ENCODE results near the gene SYTL1. TPM values are rescaled to one million over a fixed set of nuclear protein-coding genes. Genes with fewer than 3 reads are reported as not detected.
A peak's percentile ranks its signal among the peaks of the same experiment; 100 is the strongest.

Gene SYTL1
- total and polyA plus RNA-seq, 7 donors = 0.13 to 1.3 (median 0.41) TPM

DNA sequence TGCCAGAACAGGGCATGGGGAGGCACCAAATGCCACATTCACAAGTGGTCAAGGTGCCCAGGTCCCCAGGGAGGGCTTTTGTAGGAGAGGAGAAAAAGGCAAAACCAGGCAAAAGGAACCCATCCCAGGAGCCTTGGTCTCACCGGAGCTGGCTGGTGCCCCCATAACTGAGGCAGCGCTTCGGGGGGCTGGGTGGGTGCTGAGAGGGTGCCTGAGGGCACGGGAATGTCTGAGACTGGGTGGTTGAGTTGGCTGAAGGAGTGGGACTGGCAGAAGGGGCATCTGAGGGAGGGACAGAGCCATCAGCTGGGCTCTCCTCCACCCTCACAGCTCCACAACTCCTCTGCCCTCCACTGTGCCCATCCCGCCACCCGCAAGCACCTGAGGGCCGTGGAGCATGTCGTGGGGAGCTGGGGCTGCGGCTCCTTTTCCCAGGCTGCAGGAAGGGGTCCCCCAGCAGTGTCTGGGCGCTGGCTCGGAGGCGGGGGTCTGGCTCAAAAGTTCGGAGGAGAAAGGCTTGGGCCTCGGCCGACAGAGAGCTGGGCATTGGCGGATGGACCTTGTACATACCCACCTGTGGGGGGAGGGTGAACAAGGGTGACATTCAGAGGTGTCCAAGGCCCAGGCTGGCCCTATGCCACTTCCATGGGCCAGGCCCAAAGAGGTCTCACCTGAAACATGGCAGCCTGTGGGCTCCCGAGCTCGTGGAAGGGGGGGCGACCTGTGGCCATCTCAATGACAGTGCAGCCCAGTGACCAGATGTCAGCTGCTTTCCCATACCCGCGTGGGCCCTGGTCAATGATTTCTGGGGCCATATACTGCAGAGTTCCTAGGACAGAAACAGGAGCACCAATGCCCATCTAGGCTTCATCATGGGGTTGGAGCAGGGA, 16.5 kb downstream of the SYTL1 start:
- no peak overlapping the region for H3K27ac ChIP-seq
- intact Hi-C loops (cut with DNase I) = loop anchor here in 1 of 2 donors (2.0 to 5.0 kb wide), 2 partner anchors 36 to 57 kb away; partner anchors contain the start of gene TMEM222
- no peak overlapping the region for H3K4me3 ChIP-seq
- peaks cover 0 to 75% of the 10 kb centered on the region in 2 donors for H3K36me3 ChIP-seq (ENCODE audit: insufficient read depth in 1 of 2, low read depth in 1 of 2)
- TF ChIP-seq, protein P1, sequence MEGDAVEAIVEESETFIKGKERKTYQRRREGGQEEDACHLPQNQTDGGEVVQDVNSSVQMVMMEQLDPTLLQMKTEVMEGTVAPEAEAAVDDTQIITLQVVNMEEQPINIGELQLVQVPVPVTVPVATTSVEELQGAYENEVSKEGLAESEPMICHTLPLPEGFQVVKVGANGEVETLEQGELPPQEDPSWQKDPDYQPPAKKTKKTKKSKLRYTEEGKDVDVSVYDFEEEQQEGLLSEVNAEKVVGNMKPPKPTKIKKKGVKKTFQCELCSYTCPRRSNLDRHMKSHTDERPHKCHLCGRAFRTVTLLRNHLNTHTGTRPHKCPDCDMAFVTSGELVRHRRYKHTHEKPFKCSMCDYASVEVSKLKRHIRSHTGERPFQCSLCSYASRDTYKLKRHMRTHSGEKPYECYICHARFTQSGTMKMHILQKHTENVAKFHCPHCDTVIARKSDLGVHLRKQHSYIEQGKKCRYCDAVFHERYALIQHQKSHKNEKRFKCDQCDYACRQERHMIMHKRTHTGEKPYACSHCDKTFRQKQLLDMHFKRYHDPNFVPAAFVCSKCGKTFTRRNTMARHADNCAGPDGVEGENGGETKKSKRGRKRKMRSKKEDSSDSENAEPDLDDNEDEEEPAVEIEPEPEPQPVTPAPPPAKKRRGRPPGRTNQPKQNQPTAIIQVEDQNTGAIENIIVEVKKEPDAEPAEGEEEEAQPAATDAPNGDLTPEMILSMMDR (IDR thresholded peaks at IDR 0.05) = no peak
- H3K27me3 ChIP-seq (ENCODE audit: insufficient read depth in 3 of 3, low read length in 2 of 3) = no peaks in the 10 kb centered on the region
- no peaks in the 10 kb centered on the region for H3K9me3 ChIP-seq
- DNase-seq (no peak), ATAC-seq (no peak)
- 91 to 94% (median 92%) methylated on average over 20 to 21 of the region's 21 CpGs for WGBS, 3 donors
- H3K4me1 ChIP-seq = no peaks in the 10 kb centered on the region

GRCh38 chr1:27358928-27359313, 17.1 kb downstream of the SYTL1 start:
- intact Hi-C loops (cut with DNase I) = loop anchor here in 1 of 2 donors (2.0 to 5.0 kb wide), 2 partner anchors 37 to 58 kb away; partner anchors contain the start of gene TMEM222
- Histone ChIP-seq H3K27me3 (ENCODE audit: insufficient read depth in 3 of 3, low read length in 2 of 3) (no peaks in the 10 kb centered on the region), H3K27ac (no peak overlapping the region), H3K4me1 (no peaks in the 10 kb centered on the region), H3K4me3 (no peak overlapping the region), H3K36me3 (ENCODE audit: insufficient read depth in 1 of 2, low read depth in 1 of 2) (peaks cover 0 to 81% of the 10 kb centered on the region in 2 donors), H3K9me3 (no peaks in the 10 kb centered on the region)
- WGBS, 3 donors = 97 to 99% (median 99%) methylated on average over 5 of the region's 5 CpGs
- DNase-seq (no peak), ATAC-seq (no peak)
- TF ChIP-seq, protein P1 (IDR thresholded peaks at IDR 0.05) = no peak

DNA sequence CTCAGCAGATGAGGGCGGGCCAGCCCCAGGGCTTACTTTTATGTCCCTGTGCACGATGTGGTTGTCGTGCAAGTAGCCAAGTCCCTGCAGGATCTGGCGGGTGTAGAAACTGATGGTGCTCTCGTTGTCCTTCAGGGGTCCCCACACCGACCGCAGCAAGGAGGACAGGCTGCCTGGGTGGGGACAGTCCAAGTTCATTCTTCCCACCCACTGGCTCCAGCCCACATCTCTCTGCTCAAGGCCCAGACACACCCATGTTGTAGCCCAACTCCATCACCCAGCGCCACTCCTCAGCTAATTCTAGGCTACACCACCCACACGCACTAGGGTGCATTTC, 18.0 kb downstream of the SYTL1 start:
- no peak overlapping the region for H3K4me3 ChIP-seq
- intact Hi-C loops (cut with DNase I) = loop anchor here (2.0 to 5.0 kb wide), 3 partner anchors 32 to 59 kb away; partner anchors contain the start of gene TMEM222 (in 1 of the 2)
- peaks cover 0 to 85% of the 10 kb centered on the region in 2 donors for H3K36me3 ChIP-seq (ENCODE audit: insufficient read depth in 1 of 2, low read depth in 1 of 2)
- TF ChIP-seq, protein P1 (IDR thresholded peaks at IDR 0.05) = no peak
- ATAC-seq (no peak), DNase-seq (no peak)
- no peaks in the 10 kb centered on the region for H3K9me3 ChIP-seq
- no peaks in the 10 kb centered on the region for H3K27me3 ChIP-seq (ENCODE audit: insufficient read depth in 3 of 3, low read length in 2 of 3)
- H3K4me1 ChIP-seq = peaks cover 1% of the 10 kb centered on the region
- 76 to 78% (median 77%) methylated on average over 9 of the region's 9 CpGs for WGBS, 3 donors
- H3K27ac ChIP-seq = no peak overlapping the region

GRCh38 chr1:27360159-27361043, 18.6 kb downstream of the SYTL1 start:
- Histone ChIP-seq H3K4me1 (peaks cover 6% of the 10 kb centered on the region), H3K4me3 (peak overlapping the region; percentile 41), H3K9me3 (no peaks in the 10 kb centered on the region), H3K36me3 (ENCODE audit: insufficient read depth in 1 of 2, low read depth in 1 of 2) (peaks cover 0 to 78% of the 10 kb centered on the region in 2 donors), H3K27ac (no peak overlapping the region), H3K27me3 (ENCODE audit: insufficient read depth in 3 of 3, low read length in 2 of 3) (no peaks in the 10 kb centered on the region)
- intact Hi-C loops (cut with DNase I) = loop anchor here in 1 of 2 donors (5.0 kb wide), 1 partner anchor 33 kb away; no protein-coding TSS in a partner anchor
- DNase-seq = no peak
- 53 to 59% (median 54%) methylated on average over 39 to 71 of the region's 71 CpGs for WGBS, 3 donors
- TF ChIP-seq, protein P1 (IDR thresholded peaks at IDR 0.05) = no peak
- ATAC-seq = no peak

All from psoas muscle (tissue), 8 donors.